ENCODE data around the gene CLCA1. TPM values are rescaled to one million over a fixed set of nuclear protein-coding genes. Genes with fewer than 3 reads are reported as not detected.

The CLCA1 gene
- total and polyA plus RNA-seq, 2 experiments from 2014 or later, result 2.0 to 42.9 TPM

DNA sequence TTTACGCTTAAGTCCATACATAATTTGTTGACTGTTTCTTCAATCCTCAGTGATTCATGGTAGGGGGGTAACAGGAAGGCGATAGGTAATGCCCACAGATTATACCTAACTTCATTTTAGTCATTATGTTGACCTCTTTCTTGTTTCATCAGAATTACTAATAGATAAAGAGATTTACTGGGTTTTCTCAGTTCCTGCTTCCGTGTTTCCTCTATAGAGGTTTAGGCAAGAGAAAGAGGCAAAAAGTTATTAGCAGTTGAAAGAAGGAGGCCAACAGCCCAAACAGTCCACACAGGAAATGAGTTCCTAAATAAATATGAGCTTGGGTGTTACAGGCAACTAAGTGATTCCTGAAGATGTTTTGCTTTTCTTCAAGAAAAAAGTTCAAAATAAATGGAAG is 17.9 kb upstream of the CLCA1 start:
- Histone ChIP-seq H2AFZ (no peak overlapping the region), H3K4me3 (no peak overlapping the region), H3K36me3 (replicated peaks; ENCODE audit: insufficient read depth, low read depth) (no peaks in the 10 kb centered on the region), H3K4me2 (no peak overlapping the region), H3K27me3 (no peaks in the 10 kb centered on the region), H3K27ac (no peak overlapping the region), H3K4me1 (ENCODE audit: insufficient read depth) (no peaks in the 10 kb centered on the region), H3K9me2 (replicated peaks; ENCODE audit: insufficient read depth) (no peaks in the 10 kb centered on the region), H3K9me3 (ENCODE audit: low read depth) (no peaks in the 10 kb centered on the region), H4K20me1 (ENCODE audit: insufficient read depth, poor library complexity, severe bottlenecking) (no peaks in the 10 kb centered on the region), H3K79me2 (no peaks in the 10 kb centered on the region)
- WGBS (ENCODE audit: low lambda C conversion rate, missing lambda C conversion rate), result 61% methylated on average over 3 of the region's 3 CpGs
- TF ChIP-seq EZH2 (IDR thresholded peaks at IDR 0.05; ENCODE audit: borderline replicate concordance) (no peak), EZH2phosphoT487 (IDR thresholded peaks at IDR 0.05; ENCODE audit: low read depth, severe bottlenecking, unreplicated experiment) (no peak)
- TF ChIP-seq, protein P1, sequence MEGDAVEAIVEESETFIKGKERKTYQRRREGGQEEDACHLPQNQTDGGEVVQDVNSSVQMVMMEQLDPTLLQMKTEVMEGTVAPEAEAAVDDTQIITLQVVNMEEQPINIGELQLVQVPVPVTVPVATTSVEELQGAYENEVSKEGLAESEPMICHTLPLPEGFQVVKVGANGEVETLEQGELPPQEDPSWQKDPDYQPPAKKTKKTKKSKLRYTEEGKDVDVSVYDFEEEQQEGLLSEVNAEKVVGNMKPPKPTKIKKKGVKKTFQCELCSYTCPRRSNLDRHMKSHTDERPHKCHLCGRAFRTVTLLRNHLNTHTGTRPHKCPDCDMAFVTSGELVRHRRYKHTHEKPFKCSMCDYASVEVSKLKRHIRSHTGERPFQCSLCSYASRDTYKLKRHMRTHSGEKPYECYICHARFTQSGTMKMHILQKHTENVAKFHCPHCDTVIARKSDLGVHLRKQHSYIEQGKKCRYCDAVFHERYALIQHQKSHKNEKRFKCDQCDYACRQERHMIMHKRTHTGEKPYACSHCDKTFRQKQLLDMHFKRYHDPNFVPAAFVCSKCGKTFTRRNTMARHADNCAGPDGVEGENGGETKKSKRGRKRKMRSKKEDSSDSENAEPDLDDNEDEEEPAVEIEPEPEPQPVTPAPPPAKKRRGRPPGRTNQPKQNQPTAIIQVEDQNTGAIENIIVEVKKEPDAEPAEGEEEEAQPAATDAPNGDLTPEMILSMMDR (IDR thresholded peaks at IDR 0.05; ENCODE audit: poor library complexity), result no peak
- no peak for DNase-seq (ENCODE audit: low spot score)

DNA sequence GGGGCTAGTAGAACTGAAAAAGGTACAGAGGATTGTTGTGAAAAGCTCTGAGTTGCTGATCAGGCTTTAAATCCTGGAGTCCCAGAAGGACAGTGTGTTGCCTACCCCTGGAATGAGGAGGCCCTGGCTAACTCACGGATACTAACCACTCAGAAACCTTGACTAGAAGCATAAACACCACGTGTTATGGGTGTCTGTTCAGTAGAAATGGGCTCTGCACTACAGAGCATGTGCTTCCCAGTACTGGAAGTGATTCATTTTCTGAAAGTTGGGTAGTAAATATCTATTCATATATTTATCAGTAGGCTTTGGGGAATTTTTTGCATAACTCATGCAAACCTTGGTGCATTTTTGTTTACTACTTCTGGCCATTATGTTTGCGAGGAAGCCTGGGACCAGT is 15.1 kb upstream of the CLCA1 start:
- Histone ChIP-seq H3K9me2 (replicated peaks; ENCODE audit: insufficient read depth) (no peaks in the 10 kb centered on the region), H3K4me2 (no peak overlapping the region), H3K9me3 (ENCODE audit: low read depth) (no peaks in the 10 kb centered on the region), H3K4me3 (no peak overlapping the region), H3K36me3 (replicated peaks; ENCODE audit: insufficient read depth, low read depth) (no peaks in the 10 kb centered on the region), H2AFZ (no peak overlapping the region), H3K27ac (no peak overlapping the region), H3K79me2 (no peaks in the 10 kb centered on the region), H3K27me3 (no peaks in the 10 kb centered on the region), H3K4me1 (ENCODE audit: insufficient read depth) (no peaks in the 10 kb centered on the region), H4K20me1 (ENCODE audit: insufficient read depth, poor library complexity, severe bottlenecking) (no peaks in the 10 kb centered on the region)
- 76% methylated on average over 3 of the region's 3 CpGs for WGBS (ENCODE audit: low lambda C conversion rate, missing lambda C conversion rate)
- DNase-seq (ENCODE audit: low spot score), result no peak
- TF ChIP-seq EZH2 (IDR thresholded peaks at IDR 0.05; ENCODE audit: borderline replicate concordance), result no peak

DNA sequence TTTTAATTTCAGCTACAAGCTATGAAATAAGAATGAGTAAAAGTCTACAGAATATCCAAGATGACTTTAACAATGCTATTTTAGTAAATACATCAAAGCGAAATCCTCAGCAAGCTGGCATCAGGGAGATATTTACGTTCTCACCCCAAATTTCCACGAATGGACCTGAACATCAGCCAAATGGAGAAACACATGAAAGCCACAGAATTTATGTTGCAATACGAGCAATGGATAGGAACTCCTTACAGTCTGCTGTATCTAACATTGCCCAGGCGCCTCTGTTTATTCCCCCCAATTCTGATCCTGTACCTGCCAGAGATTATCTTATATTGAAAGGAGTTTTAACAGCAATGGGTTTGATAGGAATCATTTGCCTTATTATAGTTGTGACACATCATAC is 13.7 kb upstream of the CLCA1 start:
- Histone ChIP-seq H3K36me3 (replicated peaks; ENCODE audit: insufficient read depth, low read depth) (no peaks in the 10 kb centered on the region), H3K4me2 (no peak overlapping the region), H3K27ac (no peak overlapping the region), H3K9me3 (ENCODE audit: low read depth) (no peaks in the 10 kb centered on the region), H3K4me3 (no peak overlapping the region), H3K4me1 (ENCODE audit: insufficient read depth) (no peaks in the 10 kb centered on the region), H3K27me3 (no peaks in the 10 kb centered on the region), H3K9me2 (replicated peaks; ENCODE audit: insufficient read depth) (no peaks in the 10 kb centered on the region), H3K79me2 (no peaks in the 10 kb centered on the region), H4K20me1 (ENCODE audit: insufficient read depth, poor library complexity, severe bottlenecking) (no peaks in the 10 kb centered on the region), H2AFZ (no peak overlapping the region)
- no peak for DNase-seq (ENCODE audit: low spot score)
- WGBS (ENCODE audit: low lambda C conversion rate, missing lambda C conversion rate), result 92% methylated on average over 5 of the region's 5 CpGs
- TF ChIP-seq, protein P1 (IDR thresholded peaks at IDR 0.05; ENCODE audit: poor library complexity), result no peak
- TF ChIP-seq EZH2phosphoT487 (IDR thresholded peaks at IDR 0.05; ENCODE audit: low read depth, severe bottlenecking, unreplicated experiment) (no peak), EZH2 (IDR thresholded peaks at IDR 0.05; ENCODE audit: borderline replicate concordance) (no peak)

- H3K36me3 ChIP-seq (replicated peaks; ENCODE audit: insufficient read depth, low read depth), result no peaks in the 10 kb centered on the region
- H3K4me3 ChIP-seq, result no peak overlapping the region
- no peaks in the 10 kb centered on the region for H3K9me3 ChIP-seq (ENCODE audit: low read depth)
- H3K27me3 ChIP-seq, result no peaks in the 10 kb centered on the region
- TF ChIP-seq EZH2phosphoT487 (IDR thresholded peaks at IDR 0.05; ENCODE audit: low read depth, severe bottlenecking, unreplicated experiment) (no peak), EZH2 (IDR thresholded peaks at IDR 0.05; ENCODE audit: borderline replicate concordance) (no peak)
- TF ChIP-seq, protein P1 (IDR thresholded peaks at IDR 0.05; ENCODE audit: poor library complexity), result no peak
- H4K20me1 ChIP-seq (ENCODE audit: insufficient read depth, poor library complexity, severe bottlenecking), result no peaks in the 10 kb centered on the region
- DNase-seq (ENCODE audit: low spot score), result no peak
- H2AFZ ChIP-seq, result no peak overlapping the region
- WGBS (ENCODE audit: low lambda C conversion rate, missing lambda C conversion rate), result 20% methylated on average over 1 of the region's 1 CpG
- H3K27ac ChIP-seq, result no peak overlapping the region
- no peaks in the 10 kb centered on the region for H3K9me2 ChIP-seq (replicated peaks; ENCODE audit: insufficient read depth)
- H3K79me2 ChIP-seq, result no peaks in the 10 kb centered on the region
- no peak overlapping the region for H3K4me2 ChIP-seq
- H3K4me1 ChIP-seq (ENCODE audit: insufficient read depth), result no peaks in the 10 kb centered on the region
Observed at GRCh38 chr1:86460998-86461397, 7.7 kb upstream of the CLCA1 start.
